ENCODE results near the gene SIRT5.

SIRT5 gene

GRCh38 chr6:13561624-13562267 is 12.7 kb upstream of the SIRT5 start:
- Histone ChIP-seq H3K9me2 (replicated peaks; ENCODE audit: low read depth, low read length) (no peaks in the 10 kb centered on the region), H4K20me1 (ENCODE audit: insufficient read depth, low read length, poor library complexity, severe bottlenecking) (no peaks in the 10 kb centered on the region), H3K9ac (ENCODE audit: low read depth, low read length, poor library complexity, severe bottlenecking) (no peak overlapping the region), H3K4me2 (ENCODE audit: low read depth, low read length, poor library complexity, severe bottlenecking) (no peak overlapping the region), H3K27me3 (ENCODE audit: insufficient read depth, low read length, poor library complexity, severe bottlenecking) (no peaks in the 10 kb centered on the region), H3K4me3 (ENCODE audit: low read length, poor library complexity, severe bottlenecking) (no peak overlapping the region), H3K79me2 (ENCODE audit: insufficient read depth, low read length) (no peaks in the 10 kb centered on the region), H2AFZ (ENCODE audit: low read length) (no peak overlapping the region), H3K36me3 (ENCODE audit: insufficient read depth, low read length) (no peaks in the 10 kb centered on the region), H3F3A (ENCODE audit: low read depth) (no peaks in the 10 kb centered on the region), H3K9me3 (ENCODE audit: insufficient read depth, low read depth, low read length) (no peaks in the 10 kb centered on the region), H3K4me1 (ENCODE audit: insufficient read depth, low read length, poor library complexity, severe bottlenecking) (peaks cover 3% of the 10 kb centered on the region)
- TF ChIP-seq CTCF (conservative IDR thresholded peaks at IDR 0.05; ENCODE audit: low read length) (no peak), EZH2phosphoT487 (IDR thresholded peaks at IDR 0.05; ENCODE audit: borderline replicate concordance) (no peak)

GRCh38 chr6:13563009-13563408 is 11.4 kb upstream of the SIRT5 start:
- no peaks in the 10 kb centered on the region for H3K9me2 ChIP-seq (replicated peaks; ENCODE audit: low read depth, low read length)

GRCh38 chr6:13565921-13566320 is 8.5 kb upstream of the SIRT5 start:
- no peak overlapping the region for H3K4me2 ChIP-seq (ENCODE audit: low read depth, low read length, poor library complexity, severe bottlenecking)
- no peak overlapping the region for H3K4me3 ChIP-seq (ENCODE audit: low read length, poor library complexity, severe bottlenecking)
- TF ChIP-seq EZH2phosphoT487 (IDR thresholded peaks at IDR 0.05; ENCODE audit: borderline replicate concordance) (no peak), CTCF (conservative IDR thresholded peaks at IDR 0.05; ENCODE audit: low read length) (no peak)
- H3K9ac ChIP-seq (ENCODE audit: low read depth, low read length, poor library complexity, severe bottlenecking): no peak overlapping the region
- no peaks in the 10 kb centered on the region for H3K36me3 ChIP-seq (ENCODE audit: insufficient read depth, low read length)
- no peaks in the 10 kb centered on the region for H3K27me3 ChIP-seq (ENCODE audit: insufficient read depth, low read length, poor library complexity, severe bottlenecking)
- H4K20me1 ChIP-seq (ENCODE audit: insufficient read depth, low read length, poor library complexity, severe bottlenecking): no peaks in the 10 kb centered on the region
- no peaks in the 10 kb centered on the region for H3K9me2 ChIP-seq (replicated peaks; ENCODE audit: low read depth, low read length)
- no peaks in the 10 kb centered on the region for H3K79me2 ChIP-seq (ENCODE audit: insufficient read depth, low read length)
- no peak overlapping the region for H2AFZ ChIP-seq (ENCODE audit: low read length)
- no peaks in the 10 kb centered on the region for H3F3A ChIP-seq (ENCODE audit: low read depth)
- H3K4me1 ChIP-seq (ENCODE audit: insufficient read depth, low read length, poor library complexity, severe bottlenecking): no peaks in the 10 kb centered on the region
- H3K9me3 ChIP-seq (ENCODE audit: insufficient read depth, low read depth, low read length): no peaks in the 10 kb centered on the region

More at GRCh38 chr6:13563009-13563408, 11.4 kb upstream of the SIRT5 start:
- no peaks in the 10 kb centered on the region for H4K20me1 ChIP-seq (ENCODE audit: insufficient read depth, low read length, poor library complexity, severe bottlenecking)
- H3K4me1 ChIP-seq (ENCODE audit: insufficient read depth, low read length, poor library complexity, severe bottlenecking): peaks cover 3% of the 10 kb centered on the region
- H3K9me3 ChIP-seq (ENCODE audit: insufficient read depth, low read depth, low read length): no peaks in the 10 kb centered on the region
- no peak overlapping the region for H3K4me2 ChIP-seq (ENCODE audit: low read depth, low read length, poor library complexity, severe bottlenecking)
- no peak overlapping the region for H3K4me3 ChIP-seq (ENCODE audit: low read length, poor library complexity, severe bottlenecking)
- no peaks in the 10 kb centered on the region for H3K27me3 ChIP-seq (ENCODE audit: insufficient read depth, low read length, poor library complexity, severe bottlenecking)
- H3K36me3 ChIP-seq (ENCODE audit: insufficient read depth, low read length): no peaks in the 10 kb centered on the region
- H3K79me2 ChIP-seq (ENCODE audit: insufficient read depth, low read length): no peaks in the 10 kb centered on the region
- H3K9ac ChIP-seq (ENCODE audit: low read depth, low read length, poor library complexity, severe bottlenecking): no peak overlapping the region
- no peak overlapping the region for H2AFZ ChIP-seq (ENCODE audit: low read length)
- TF ChIP-seq EZH2phosphoT487 (IDR thresholded peaks at IDR 0.05; ENCODE audit: borderline replicate concordance): no peak
- no peak for TF ChIP-seq CTCF (conservative IDR thresholded peaks at IDR 0.05; ENCODE audit: low read length)
- no peaks in the 10 kb centered on the region for H3F3A ChIP-seq (ENCODE audit: low read depth)
